CD4-positive, alpha-beta T cell (primary cell): Measurements from ENCODE around the gene CAPZB. TPM values are rescaled to one million over a fixed set of nuclear protein-coding genes. Genes with fewer than 3 reads are reported as not detected.

ENCODE experiments used
- ATAC-seq: fragments of 200-7000 bp; cut with Tn5 transposase; one replicate; pipeline ENCODE4 v1.10.0; 2022; ENCODE audit warnings: mild to moderate bottlenecking; ENCODE audit not compliant: poor library complexity
- CTCF ChIA-PET: fragments of 350-600 bp; sonication (Branson Sonifier 250); formaldehyde crosslinking; loops from one replicate; lab custom pipeline; 2021; ENCODE audit warnings: antibody characterized with exemption, inconsistent platforms; lab: Charles Lee
- POLR2A ChIA-PET: fragments of 350-600 bp; sonication (Branson Sonifier 250); formaldehyde crosslinking; loops from one replicate; lab custom pipeline; 2021; ENCODE audit warnings: antibody characterized with exemption, inconsistent platforms; lab: Charles Lee
- DNase-seq, 14 experiments: peaks; one replicate each; pipeline ENCODE4 v3.0.0-alpha.2; 2013 to 2020; ENCODE audit warnings: mixed read lengths in 2 of 14
- H3K27ac ChIP-seq, 2 donors: one replicate each; pipeline versions ENCODE4 v1.5.1 to v1.7.0; 2013; ENCODE audit warnings: low read length in 2 of 2, low read depth in 1 of 2, mild to moderate bottlenecking in 1 of 2
- H3K27me3 ChIP-seq, 2 experiments: 1 replicate in 1 of 2; 2 replicates in 1 of 2; pipeline versions ENCODE4 v1.6.1 to v1.7.0; 2013; ENCODE audit warnings: low read length in 2 of 2, control low read depth in 1 of 2, mild to moderate bottlenecking in 1 of 2, moderate library complexity in 1 of 2; ENCODE audit not compliant: insufficient read depth in 2 of 2, control insufficient read depth in 1 of 2
- H3K36me3 ChIP-seq: one replicate; pipeline ENCODE4 v1.6.1; 2013; ENCODE audit warnings: low read length, control low read depth; ENCODE audit not compliant: insufficient read depth
- H3K4me1 ChIP-seq: one replicate; pipeline ENCODE4 v1.6.1; 2013; ENCODE audit warnings: low read length, control low read depth; ENCODE audit not compliant: insufficient read depth
- H3K4me3 ChIP-seq: one replicate; pipeline ENCODE4 v1.5.1; 2013; ENCODE audit warnings: mild to moderate bottlenecking, low read length, moderate library complexity
- H3K9me3 ChIP-seq, 2 experiments: 1 replicate in 1 of 2; 2 replicates in 1 of 2; pipeline versions ENCODE4 v1.6.1 to v1.7.0; 2013; ENCODE audit warnings: low read length in 2 of 2, mild to moderate bottlenecking in 2 of 2, control low read depth in 1 of 2, moderate library complexity in 1 of 2; ENCODE audit not compliant: control insufficient read depth in 1 of 2, insufficient read depth in 1 of 2
- H3K27ac Mint-ChIP-seq: one replicate; pipeline ENCODE4 v1.8.0; 2020; ENCODE audit warnings: mixed read lengths
- H3K27me3 Mint-ChIP-seq: one replicate; pipeline ENCODE4 v1.8.0; 2021; ENCODE audit warnings: mixed read lengths
- H3K36me3 Mint-ChIP-seq: one replicate; pipeline ENCODE4 v1.8.0; 2021; ENCODE audit warnings: low read depth, mixed read lengths
- H3K4me1 Mint-ChIP-seq: one replicate; pipeline ENCODE4 v1.8.0; 2021; ENCODE audit warnings: low read depth, mixed read lengths
- H3K4me3 Mint-ChIP-seq: one replicate; pipeline ENCODE4 v1.8.0; 2020; ENCODE audit warnings: mild to moderate bottlenecking, mixed read lengths
- H3K9me3 Mint-ChIP-seq: one replicate; pipeline ENCODE4 v1.8.0; 2020; ENCODE audit warnings: mixed read lengths
- CTCF ChIP-seq: fragments of 200-600 bp; IDR thresholded peaks from one replicate; pipeline ENCODE4 v1.8.0; 2022; ENCODE audit warnings: antibody characterized with exemption, mild to moderate bottlenecking
- intact Hi-C, 2 experiments: fragments of 100-400 bp; cut with DNase I in 1 of 2; cut with micrococcal nuclease in 1 of 2; formaldehyde crosslinking; loops; one replicate each; pipeline versions ENCODE4 v1.15.1 to v1.9.0; 2023 to 2025; cut with DNase I, micrococcal nuclease
- total RNA-seq, 174 experiments: library from RNA in 2 of 174; stranded (reverse) in 2 of 174; gene quantifications; one replicate each; pipeline ENCODE4 v1.2.3 and lab custom pipeline; 2021 to 2026

CAPZB gene
- total RNA-seq, 2 experiments from 2014 or later: 168 to 173 TPM

GRCh38 chr1:19373211-19374082 lies 111.9 kb downstream of the CAPZB start:
- Mint-ChIP-seq H3K4me3 (no peak overlapping the region), H3K9me3 (no peaks in the 10 kb centered on the region), H3K4me1 (peaks cover 25% of the 10 kb centered on the region), H3K36me3 (peaks cover 65% of the 10 kb centered on the region), H3K27ac (no peak overlapping the region), H3K27me3 (no peaks in the 10 kb centered on the region)
- Histone ChIP-seq H3K4me1 (peaks cover 21% of the 10 kb centered on the region), H3K27me3 (no peaks in the 10 kb centered on the region), H3K36me3 (peaks cover 78% of the 10 kb centered on the region), H3K9me3 (no peaks in the 10 kb centered on the region), H3K4me3 (no peak overlapping the region), H3K27ac (no peak overlapping the region)
- intact Hi-C loops: no loop called here
- ChIA-PET CTCF (interaction anchor here (1.0 kb wide), 1 partner anchor 10 kb away, joined by 3 read pairs; no protein-coding TSS in a partner anchor), POLR2A (no interaction called here)
- no peak for ATAC-seq
- TF ChIP-seq CTCF: no peak
- DNase-seq: no peak

GRCh38 chr1:19372602-19373001 lies 112.7 kb downstream of the CAPZB start:
- CTCF ChIA-PET: no interaction called here
- no peak for TF ChIP-seq CTCF
- H3K4me3 Mint-ChIP-seq: no peak overlapping the region
- no peaks in the 10 kb centered on the region for H3K9me3 Mint-ChIP-seq
- POLR2A ChIA-PET: no interaction called here
- ATAC-seq: no peak
- intact Hi-C loops: no loop called here
- Histone ChIP-seq H3K9me3 (no peaks in the 10 kb centered on the region), H3K27ac (no peak overlapping the region), H3K27me3 (no peaks in the 10 kb centered on the region), H3K4me3 (no peak overlapping the region), H3K4me1 (peaks cover 21% of the 10 kb centered on the region), H3K36me3 (peaks cover 70% of the 10 kb centered on the region)
- H3K4me1 Mint-ChIP-seq: peaks cover 23% of the 10 kb centered on the region
- DNase-seq: no peak
- H3K36me3 Mint-ChIP-seq: peaks cover 57% of the 10 kb centered on the region
- peak overlapping the region; percentile 47 for H3K27ac Mint-ChIP-seq
- H3K27me3 Mint-ChIP-seq: no peaks in the 10 kb centered on the region

GRCh38 chr1:19372136-19372514 lies 113.2 kb downstream of the CAPZB start:
- H3K36me3 ChIP-seq: peaks cover 65% of the 10 kb centered on the region
- intact Hi-C loops: no loop called here
- H3K27ac Mint-ChIP-seq: peak overlapping the region; percentile 47

More at GRCh38 chr1:19372136-19372514, 113.2 kb downstream of the CAPZB start:
- peaks cover 57% of the 10 kb centered on the region for H3K36me3 Mint-ChIP-seq
- H3K27me3 Mint-ChIP-seq: no peaks in the 10 kb centered on the region
- no peak overlapping the region for H3K4me3 Mint-ChIP-seq
- DNase-seq (no peak), ATAC-seq (no peak)
- no peaks in the 10 kb centered on the region for H3K9me3 ChIP-seq
- H3K9me3 Mint-ChIP-seq: no peaks in the 10 kb centered on the region
- no peak overlapping the region for H3K27ac ChIP-seq
- ChIA-PET POLR2A (no interaction called here), CTCF (no interaction called here)
- TF ChIP-seq CTCF: no peak
- H3K4me1 Mint-ChIP-seq: peaks cover 25% of the 10 kb centered on the region
- no peak overlapping the region for H3K4me3 ChIP-seq
- H3K27me3 ChIP-seq: no peaks in the 10 kb centered on the region
- H3K4me1 ChIP-seq: peaks cover 21% of the 10 kb centered on the region
